Calu3 (cell line): Measurements from ENCODE around the gene RBM8A. TPM values are rescaled to one million over a fixed set of nuclear protein-coding genes. Genes with fewer than 3 reads are reported as not detected.

Source experiments
- BruUV-seq: library from RNA; stranded (reverse); fragments of 400-500 nt; replicated peaks from 2 replicates; lab custom pipeline; 2021; lab: Mats Ljungman, UMichigan
- CTCF ChIA-PET: fragments of 300-600 bp; sonication (Branson Sonifier 250); formaldehyde crosslinking; loops from one replicate; lab custom pipeline; 2022; ENCODE audit warnings: antibody characterized with exemption; lab: Charles Lee
- DNase-seq: peaks from one replicate; pipeline ENCODE4 v3.0.0; 2022
- H3K27ac Mint-ChIP-seq: one replicate; pipeline ENCODE4 v1.8.0; 2022; ENCODE audit warnings: mixed read lengths; ENCODE audit not compliant: unreplicated experiment
- H3K27me3 Mint-ChIP-seq: one replicate; pipeline ENCODE4 v1.8.0; 2022; ENCODE audit warnings: mixed read lengths; ENCODE audit not compliant: unreplicated experiment
- H3K36me3 Mint-ChIP-seq: one replicate; pipeline ENCODE4 v1.8.0; 2022; ENCODE audit warnings: mild to moderate bottlenecking, moderate library complexity, mixed read lengths; ENCODE audit not compliant: insufficient read depth, unreplicated experiment
- H3K4me1 Mint-ChIP-seq: one replicate; pipeline ENCODE4 v1.8.0; 2022; ENCODE audit warnings: mild to moderate bottlenecking, low read depth, mixed read lengths; ENCODE audit not compliant: unreplicated experiment
- H3K4me3 Mint-ChIP-seq: one replicate; pipeline ENCODE4 v1.8.0; 2022; ENCODE audit warnings: mild to moderate bottlenecking, low read depth, moderate library complexity, mixed read lengths; ENCODE audit not compliant: unreplicated experiment
- H3K9me3 Mint-ChIP-seq: one replicate; pipeline ENCODE4 v1.8.0; 2022; ENCODE audit warnings: low read depth, mixed read lengths; ENCODE audit not compliant: unreplicated experiment
- intact Hi-C: fragments of 100-400 bp; cut with micrococcal nuclease; formaldehyde crosslinking; loops from one replicate; pipeline ENCODE4 v1.10.0; 2022; ENCODE audit not compliant: unreplicated experiment
- total RNA-seq: library from RNA; stranded (reverse); gene quantifications from 2 replicates; pipeline ENCODE4 v1.2.3, GENCODE V29; 2022
- TF ChIP-seq, protein P1 (sequence below): fragments of 200-600 bp; IDR thresholded peaks from one replicate; pipeline ENCODE4 v1.8.0; 2022; ENCODE audit warnings: antibody characterized with exemption; ENCODE audit not compliant: unreplicated experiment

Gene RBM8A
- total RNA-seq, 1 experiment from 2014 or later: 177 TPM

DNA sequence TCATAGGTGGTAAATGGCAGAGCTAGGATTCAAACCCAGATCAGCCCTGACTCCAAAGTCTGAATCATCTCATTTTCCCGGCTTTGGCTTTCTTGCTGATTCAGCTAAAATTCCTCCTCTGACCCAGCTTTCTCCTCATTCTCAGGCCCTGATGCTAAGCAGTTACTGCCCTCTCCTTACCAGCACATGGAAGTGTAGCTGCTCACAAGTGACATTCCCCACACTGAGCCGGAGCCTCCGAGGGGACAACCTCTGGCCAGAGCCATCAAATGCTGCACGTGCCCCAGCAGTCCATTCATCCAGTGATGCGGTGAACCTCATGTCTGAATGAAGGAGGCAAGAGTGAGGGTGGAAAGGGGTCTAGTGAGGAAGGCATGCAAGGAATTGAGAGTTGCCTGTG is 28.5 kb downstream of the RBM8A start:
- intact Hi-C loops: no loop called here
- no peak for DNase-seq
- no peak overlapping the region for H3K27ac Mint-ChIP-seq
- no peaks in the 10 kb centered on the region for H3K27me3 Mint-ChIP-seq
- H3K9me3 Mint-ChIP-seq: no peaks in the 10 kb centered on the region
- peaks cover 1% of the 10 kb centered on the region for H3K4me1 Mint-ChIP-seq
- TF ChIP-seq, protein P1, sequence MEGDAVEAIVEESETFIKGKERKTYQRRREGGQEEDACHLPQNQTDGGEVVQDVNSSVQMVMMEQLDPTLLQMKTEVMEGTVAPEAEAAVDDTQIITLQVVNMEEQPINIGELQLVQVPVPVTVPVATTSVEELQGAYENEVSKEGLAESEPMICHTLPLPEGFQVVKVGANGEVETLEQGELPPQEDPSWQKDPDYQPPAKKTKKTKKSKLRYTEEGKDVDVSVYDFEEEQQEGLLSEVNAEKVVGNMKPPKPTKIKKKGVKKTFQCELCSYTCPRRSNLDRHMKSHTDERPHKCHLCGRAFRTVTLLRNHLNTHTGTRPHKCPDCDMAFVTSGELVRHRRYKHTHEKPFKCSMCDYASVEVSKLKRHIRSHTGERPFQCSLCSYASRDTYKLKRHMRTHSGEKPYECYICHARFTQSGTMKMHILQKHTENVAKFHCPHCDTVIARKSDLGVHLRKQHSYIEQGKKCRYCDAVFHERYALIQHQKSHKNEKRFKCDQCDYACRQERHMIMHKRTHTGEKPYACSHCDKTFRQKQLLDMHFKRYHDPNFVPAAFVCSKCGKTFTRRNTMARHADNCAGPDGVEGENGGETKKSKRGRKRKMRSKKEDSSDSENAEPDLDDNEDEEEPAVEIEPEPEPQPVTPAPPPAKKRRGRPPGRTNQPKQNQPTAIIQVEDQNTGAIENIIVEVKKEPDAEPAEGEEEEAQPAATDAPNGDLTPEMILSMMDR: no peak
- H3K4me3 Mint-ChIP-seq: no peak overlapping the region
- H3K36me3 Mint-ChIP-seq: no peaks in the 10 kb centered on the region
- no TSS peak for BruUV-seq
- CTCF ChIA-PET: interaction anchor here (1.5 kb wide), 1 partner anchor 17 kb away, joined by 3 read pairs; no protein-coding TSS in a partner anchor

DNA sequence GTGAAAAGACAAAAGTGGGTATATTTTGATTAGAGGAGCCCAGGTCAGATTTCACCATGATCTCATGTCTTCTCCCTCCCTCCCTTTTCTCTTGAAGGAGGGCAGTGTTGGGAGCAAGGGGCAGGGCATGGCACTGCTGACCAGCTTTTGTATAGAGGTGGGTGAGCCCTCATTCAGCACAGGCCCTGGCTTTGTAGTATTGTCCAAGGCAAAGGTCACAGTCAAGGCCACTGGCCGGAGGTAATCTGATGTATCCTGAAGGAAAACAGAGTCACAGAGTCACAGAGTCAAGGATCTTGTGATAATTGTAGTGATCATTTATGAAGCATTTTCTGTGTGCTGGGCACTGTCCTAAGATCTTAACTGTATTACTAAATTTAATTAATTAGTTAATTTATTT is 29.3 kb downstream of the RBM8A start:
- Mint-ChIP-seq H3K27ac (no peak overlapping the region), H3K36me3 (no peaks in the 10 kb centered on the region), H3K27me3 (no peaks in the 10 kb centered on the region), H3K9me3 (no peaks in the 10 kb centered on the region), H3K4me1 (peaks cover 9% of the 10 kb centered on the region), H3K4me3 (no peak overlapping the region)
- CTCF ChIA-PET: interaction anchor here (1.5 kb wide), 1 partner anchor 18 kb away, joined by 3 read pairs; no protein-coding TSS in a partner anchor
- DNase-seq: no peak
- TF ChIP-seq, protein P1: no peak
- BruUV-seq: no TSS peak
- intact Hi-C loops: no loop called here

DNA sequence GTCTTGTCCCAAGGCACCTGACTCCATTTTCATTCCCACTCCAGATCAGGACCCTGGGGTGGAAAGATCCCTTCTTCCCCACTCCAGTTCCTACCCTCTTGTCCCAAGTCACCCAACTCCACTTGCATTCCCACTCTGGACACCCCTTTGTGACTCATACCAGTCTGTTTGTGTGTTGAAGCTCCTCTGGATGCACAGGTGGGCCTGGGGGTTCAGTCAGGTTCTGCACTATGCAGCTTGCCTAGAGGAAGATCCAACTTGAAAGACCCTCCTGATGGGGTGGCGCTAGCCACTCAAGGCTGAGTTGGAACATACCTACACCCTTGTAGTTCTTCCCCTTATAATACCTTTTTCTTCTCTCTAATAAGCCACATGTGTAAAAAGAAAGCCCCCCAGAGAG is 31.8 kb downstream of the RBM8A start:
- intact Hi-C loops: no loop called here
- DNase-seq: no peak
- H3K27me3 Mint-ChIP-seq: no peaks in the 10 kb centered on the region
- H3K27ac Mint-ChIP-seq: no peak overlapping the region
- TF ChIP-seq, protein P1: no peak
- CTCF ChIA-PET: interaction anchor here (1.1 kb wide), 1 partner anchor 32 kb away, joined by 3 read pairs; the partner anchor contains the start of gene RBM8A
- H3K4me1 Mint-ChIP-seq: peaks cover 32% of the 10 kb centered on the region
- H3K9me3 Mint-ChIP-seq: no peaks in the 10 kb centered on the region
- no peaks in the 10 kb centered on the region for H3K36me3 Mint-ChIP-seq
- H3K4me3 Mint-ChIP-seq: no peak overlapping the region
- no TSS peak for BruUV-seq

DNA sequence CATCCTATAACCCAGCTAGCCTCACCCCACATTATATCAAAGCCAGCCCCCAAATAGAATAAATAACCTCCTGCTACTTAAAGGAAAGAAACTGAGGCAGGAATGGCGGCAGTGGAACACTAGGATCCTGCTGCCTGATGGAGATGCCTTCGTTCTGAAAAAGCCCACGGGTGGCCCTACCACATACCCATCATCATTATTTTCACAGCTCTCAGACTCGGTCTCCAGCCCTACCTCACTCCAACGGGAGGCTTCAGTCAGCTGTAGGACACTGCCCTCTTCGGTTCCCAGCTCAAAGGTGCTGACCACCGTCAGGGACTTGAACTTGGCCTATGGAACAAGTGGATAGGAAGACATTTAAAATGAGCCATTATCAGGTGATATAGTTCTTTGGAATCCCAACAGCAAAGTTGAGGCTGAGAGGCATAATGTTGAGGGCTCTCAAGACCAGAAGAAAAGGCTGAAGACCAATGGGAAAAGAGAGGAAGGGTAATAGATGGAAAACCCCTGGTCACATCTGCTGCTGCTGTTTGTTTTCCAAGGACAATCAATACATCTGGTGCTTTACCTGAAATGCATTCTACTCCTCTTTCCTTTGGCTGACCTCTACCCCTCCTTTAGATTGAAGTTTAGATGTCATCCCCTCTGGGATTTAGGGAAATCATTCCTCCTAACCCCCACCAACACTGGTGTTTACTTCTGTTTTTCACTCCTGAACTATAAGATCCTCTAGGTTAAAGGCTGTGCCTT is 33.8 kb downstream of the RBM8A start:
- peak overlapping the region; percentile 71 for H3K27ac Mint-ChIP-seq

More for the DNA sequence above, 33.8 kb downstream of the RBM8A start:
- H3K36me3 Mint-ChIP-seq: no peaks in the 10 kb centered on the region
- no peaks in the 10 kb centered on the region for H3K9me3 Mint-ChIP-seq
- CTCF ChIA-PET: interaction anchor here (1.3 to 3.4 kb wide), 4 partner anchors 9 to 48 kb away, joined by 3 to 77 read pairs (median 33); partner anchors contain the start of genes NUDT17, PIAS3 and RBM8A
- no TSS peak for BruUV-seq
- H3K4me1 Mint-ChIP-seq: peaks cover 52% of the 10 kb centered on the region
- intact Hi-C loops: loop anchor here (5.0 kb wide), 1 partner anchor 34 kb away; the partner anchor contains the start of gene RBM8A
- DNase-seq: no peak
- TF ChIP-seq, protein P1: no peak
- no peaks in the 10 kb centered on the region for H3K27me3 Mint-ChIP-seq
- no peak overlapping the region for H3K4me3 Mint-ChIP-seq
